GM18907 (cell line): ENCODE results near the gene DNAH8.

ENCODE experiments used
- ATAC-seq: cut with Tn5 transposase; IDR thresholded peaks from one replicate; pipeline ENCODE4 v1.9.1; 2021; ENCODE audit warnings: mild to moderate bottlenecking, moderate library complexity; ENCODE audit not compliant: unreplicated experiment

The DNAH8 gene, protein sequence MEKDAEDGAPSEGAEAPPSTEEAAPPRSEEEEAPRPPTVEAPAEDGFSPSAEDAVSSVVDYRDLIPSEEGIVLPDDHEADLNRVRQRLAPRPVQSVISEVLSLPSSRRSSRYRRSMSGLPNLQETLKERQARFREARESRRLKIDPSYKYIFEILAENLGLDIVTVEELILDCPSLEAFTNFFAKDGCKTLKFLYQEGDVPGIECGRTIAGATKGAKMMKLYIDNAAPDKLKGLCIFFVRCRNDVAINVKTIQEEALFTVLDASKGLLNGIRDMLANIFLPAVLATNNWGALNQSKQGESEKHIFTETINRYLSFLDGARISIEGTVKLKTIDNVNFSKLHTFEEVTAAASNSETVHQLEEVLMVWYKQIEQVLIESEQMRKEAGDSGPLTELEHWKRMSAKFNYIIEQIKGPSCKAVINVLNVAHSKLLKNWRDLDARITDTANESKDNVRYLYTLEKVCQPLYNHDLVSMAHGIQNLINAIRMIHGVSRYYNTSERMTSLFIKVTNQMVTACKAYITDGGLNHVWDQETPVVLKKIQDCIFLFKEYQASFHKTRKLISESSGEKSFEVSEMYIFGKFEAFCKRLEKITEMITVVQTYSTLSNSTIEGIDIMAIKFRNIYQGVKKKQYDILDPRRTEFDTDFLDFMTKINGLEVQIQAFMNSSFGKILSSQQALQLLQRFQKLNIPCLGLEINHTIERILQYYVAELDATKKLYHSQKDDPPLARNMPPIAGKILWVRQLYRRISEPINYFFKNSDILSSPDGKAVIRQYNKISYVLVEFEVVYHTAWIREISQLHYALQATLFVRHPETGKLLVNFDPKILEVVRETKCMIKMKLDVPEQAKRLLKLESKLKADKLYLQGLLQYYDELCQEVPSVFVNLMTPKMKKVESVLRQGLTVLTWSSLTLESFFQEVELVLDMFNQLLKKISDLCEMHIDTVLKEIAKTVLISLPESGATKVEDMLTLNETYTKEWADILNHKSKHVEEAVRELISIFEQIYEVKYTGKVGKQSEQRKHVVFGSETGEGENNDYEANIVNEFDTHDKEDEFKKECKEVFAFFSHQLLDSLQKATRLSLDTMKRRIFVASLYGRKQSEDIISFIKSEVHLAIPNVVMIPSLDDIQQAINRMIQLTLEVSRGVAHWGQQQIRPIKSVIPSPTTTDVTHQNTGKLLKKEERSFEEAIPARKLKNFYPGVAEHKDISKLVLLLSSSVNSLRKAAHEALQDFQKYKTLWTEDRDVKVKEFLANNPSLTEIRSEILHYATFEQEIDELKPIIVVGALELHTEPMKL (N-terminal part only)

DNA sequence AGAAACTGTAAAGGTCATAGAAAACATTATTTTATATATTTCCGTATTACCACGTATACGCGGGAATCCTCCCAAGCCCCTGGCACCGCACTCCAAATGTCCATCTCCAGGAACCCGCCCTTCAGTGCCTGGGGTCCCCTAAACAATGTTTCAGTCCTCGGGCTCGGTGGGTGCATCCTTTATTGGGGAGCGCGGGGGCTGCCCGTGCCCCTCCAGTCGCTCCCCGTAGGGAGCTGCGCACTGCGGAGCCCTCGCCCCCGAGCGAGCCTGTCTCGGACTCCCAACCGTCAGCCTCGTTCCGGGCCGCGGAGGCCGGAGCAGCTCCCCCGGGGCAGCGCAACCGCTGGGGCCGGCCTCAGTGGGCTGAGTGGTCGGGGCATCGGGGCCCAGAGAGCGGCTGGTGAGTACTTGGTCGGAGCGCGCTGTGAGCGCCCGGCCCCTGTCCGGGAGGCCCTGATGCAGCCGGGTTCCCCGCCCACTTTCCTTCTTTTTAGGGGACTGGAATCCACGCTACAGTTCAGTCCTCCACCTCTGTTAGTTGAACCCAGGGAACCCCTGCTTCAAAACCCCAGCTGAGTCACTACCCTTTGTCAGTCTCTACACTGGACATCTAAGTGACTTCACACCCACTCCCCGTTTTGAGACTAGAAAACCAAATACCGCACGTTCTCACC is at the start of gene DNAH8:
TSS of gene DNAH8 (plus strand) at position 296 of the 674 bp plus-strand sequence. CDS start 7,499 bp downstream, outside the sequence.
- ATAC-seq = no peak

DNA sequence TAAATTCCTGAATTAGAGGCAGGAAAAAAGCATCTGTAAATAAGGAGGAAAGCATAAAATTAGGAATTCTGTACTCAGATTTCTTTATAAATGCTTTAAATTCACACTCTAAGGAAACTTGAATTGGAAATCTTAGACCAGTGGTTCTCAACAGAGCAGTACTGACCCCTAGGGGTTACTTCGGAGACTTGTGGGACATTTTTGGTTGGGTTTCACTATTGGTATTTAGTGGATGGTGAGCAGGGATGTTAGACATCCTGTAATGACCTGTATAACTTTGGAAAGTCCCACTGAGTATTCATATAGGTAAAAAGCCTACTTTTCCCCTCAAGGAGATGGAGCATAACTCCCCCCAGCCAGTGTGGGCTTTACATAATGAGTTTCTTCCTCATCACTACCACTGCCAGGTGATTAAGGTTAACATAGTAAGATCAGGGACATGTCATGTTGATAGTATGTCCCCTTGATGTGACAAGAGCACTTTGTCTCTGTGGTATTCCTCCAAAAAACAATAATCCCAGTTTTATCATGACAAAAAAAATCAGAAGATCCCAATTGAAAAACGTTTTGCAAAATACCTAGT is 43.1 kb upstream of the DNAH8 start:
- peak; percentile 79 for ATAC-seq

- ATAC-seq = no peak
Observed at GRCh38 chr6:38673397-38674165, 41.5 kb upstream of the DNAH8 start.

GRCh38 chr6:38676236-38676973 is 38.7 kb upstream of the DNAH8 start:
- no peak for ATAC-seq

- no peak for ATAC-seq
Observed at GRCh38 chr6:38676974-38677544, 38.1 kb upstream of the DNAH8 start.

DNA sequence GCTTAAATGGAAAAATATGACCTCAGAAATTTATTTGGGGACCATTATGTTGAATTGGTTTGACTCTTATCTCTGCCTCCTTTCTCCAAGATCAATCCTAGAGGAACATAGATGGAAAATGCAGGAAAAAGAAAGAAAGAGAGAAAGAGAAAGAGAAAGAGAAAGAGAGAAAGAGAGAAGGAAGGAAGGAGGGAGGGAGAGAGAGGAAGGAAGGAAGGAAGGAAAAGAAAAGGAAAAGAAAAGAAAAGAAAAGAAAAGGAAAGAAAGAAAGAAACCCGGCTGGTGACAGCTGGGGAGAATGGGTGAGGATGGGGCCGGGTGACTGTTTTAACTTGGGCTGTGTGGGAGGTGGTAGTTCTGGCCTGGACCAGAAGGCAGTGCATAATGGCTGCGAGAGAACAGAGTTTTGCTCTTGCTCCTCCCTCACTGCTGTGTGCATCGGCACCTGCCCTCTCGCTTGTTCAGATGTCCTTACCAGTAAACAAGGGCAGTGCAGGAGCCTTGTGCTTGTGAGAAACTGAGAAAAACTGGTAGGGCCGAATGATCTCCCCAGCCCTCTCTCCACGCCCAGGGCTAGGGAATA is 36.8 kb upstream of the DNAH8 start:
- no peak for ATAC-seq

DNA sequence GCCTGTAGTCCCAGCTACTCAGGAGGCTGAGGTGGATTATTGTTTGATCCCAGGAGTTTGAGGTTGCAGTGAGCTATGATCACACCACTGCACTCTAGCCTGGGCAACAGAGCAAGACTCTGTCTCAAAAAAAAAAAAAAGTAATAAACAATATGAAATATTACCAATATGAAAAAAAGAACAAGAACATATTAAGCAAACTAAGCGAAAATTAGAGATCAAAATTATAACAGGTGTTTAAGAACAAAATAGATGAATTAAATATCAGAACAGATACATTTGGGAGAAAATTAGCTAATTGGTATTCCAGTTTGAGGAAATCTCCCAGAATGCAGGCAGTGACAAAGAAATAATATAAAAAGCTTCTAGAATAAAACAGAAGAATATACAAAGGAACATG is 35.4 kb upstream of the DNAH8 start:
- no peak for ATAC-seq

DNA sequence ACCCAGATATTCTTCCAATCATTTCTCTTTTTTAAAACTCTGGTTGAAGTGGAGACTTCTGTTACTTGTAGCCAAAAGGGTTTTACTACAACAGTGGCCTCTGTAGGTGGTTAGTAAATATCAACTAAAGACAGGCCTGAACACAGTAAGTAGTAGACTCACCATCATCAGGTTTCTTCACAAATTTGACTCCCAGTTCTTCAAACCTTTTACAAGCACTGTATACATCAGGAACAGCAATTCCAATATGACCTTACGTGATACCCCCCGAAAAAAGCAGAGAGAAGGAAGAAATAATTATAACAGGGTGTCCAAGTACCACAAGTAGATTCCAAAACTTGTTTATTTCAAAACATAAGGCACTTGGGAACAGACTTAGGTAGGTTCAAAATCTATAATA is 33.3 kb upstream of the DNAH8 start:
- no peak for ATAC-seq

DNA sequence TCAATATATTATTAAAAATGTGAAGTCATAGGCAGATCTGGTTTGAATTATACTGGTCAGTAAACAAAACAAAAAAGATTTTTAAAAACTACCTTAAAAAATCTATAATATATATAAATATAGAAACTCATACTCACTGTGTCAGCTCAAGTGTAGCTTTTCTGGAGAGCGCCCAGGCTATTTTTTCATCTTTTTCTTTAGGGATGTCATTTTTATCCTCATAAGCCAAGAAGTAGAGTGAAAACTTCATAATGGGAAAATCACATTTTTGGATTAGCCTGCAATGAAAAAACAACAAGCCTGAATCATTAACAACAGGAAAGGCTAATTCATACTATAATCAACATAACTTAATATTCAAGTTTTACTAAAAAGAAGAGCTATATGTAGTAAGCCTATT is 30.9 kb upstream of the DNAH8 start:
- ATAC-seq = no peak

GRCh38 chr6:38684904-38685303 is 30.2 kb upstream of the DNAH8 start:
- ATAC-seq = no peak

- no peak for ATAC-seq
Observed at GRCh38 chr6:38686270-38687042, 28.7 kb upstream of the DNAH8 start.

GRCh38 chr6:38687043-38687353 is 28.1 kb upstream of the DNAH8 start:
- ATAC-seq = no peak

- ATAC-seq = no peak
Observed at GRCh38 chr6:38687549-38687948, 27.6 kb upstream of the DNAH8 start.

DNA sequence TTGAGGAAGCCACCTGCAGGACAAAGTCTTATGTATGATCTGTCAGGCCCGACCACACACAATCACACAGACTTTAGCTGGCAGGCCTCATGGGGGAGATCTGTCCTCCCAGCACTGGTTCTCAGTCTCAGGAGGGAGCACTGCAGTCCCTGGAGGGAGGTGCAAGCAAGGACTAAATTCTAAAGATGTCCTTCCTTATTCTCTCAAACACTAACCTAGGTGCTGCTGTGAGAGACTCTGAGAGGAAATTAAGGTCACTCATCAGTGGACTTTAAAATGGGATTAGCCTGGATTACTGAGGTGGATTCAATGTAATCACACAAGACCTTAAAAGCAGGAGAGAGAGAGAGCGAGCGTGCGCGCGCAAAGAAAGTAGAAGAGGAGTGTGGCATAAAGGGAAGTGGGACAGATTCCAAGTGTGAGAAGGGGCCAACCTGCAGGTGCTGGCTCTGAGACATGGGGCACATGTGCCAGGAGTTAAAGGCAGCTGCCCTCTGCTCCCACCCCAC is 26.5 kb upstream of the DNAH8 start:
- peak; percentile 78 for ATAC-seq

DNA sequence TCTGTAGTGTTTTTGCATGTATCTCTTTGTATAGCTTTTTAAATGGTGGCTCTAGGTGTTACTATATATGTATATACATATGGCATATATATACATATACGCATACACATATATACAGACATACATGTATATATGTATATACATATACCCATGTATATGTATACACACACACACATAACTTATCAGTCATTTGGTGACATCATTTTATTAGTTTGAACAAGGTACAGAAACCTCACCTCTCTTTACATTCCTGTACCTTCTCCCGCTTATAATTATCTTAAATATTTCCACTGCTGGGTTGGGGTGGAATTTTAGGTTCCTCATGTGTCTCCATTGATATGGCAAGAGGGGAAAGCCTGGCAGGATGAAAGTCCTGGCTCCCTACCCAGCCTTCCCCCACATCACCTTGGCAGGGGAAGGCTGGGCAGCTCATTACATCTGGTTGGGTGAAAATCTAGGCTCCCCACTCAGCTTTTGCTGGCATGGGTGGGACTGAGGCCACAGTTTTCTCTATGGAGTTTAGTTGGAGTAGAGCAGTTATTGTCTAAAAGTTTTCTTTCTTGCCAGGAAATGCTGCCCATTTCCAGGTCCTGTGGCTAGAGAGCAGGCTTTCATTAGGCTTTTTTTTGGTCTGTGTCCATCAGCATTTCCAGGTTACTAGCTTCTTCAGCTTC is 19.7 kb upstream of the DNAH8 start:
- ATAC-seq = no peak

GRCh38 chr6:38695933-38696332 is 19.2 kb upstream of the DNAH8 start:
- no peak for ATAC-seq

DNA sequence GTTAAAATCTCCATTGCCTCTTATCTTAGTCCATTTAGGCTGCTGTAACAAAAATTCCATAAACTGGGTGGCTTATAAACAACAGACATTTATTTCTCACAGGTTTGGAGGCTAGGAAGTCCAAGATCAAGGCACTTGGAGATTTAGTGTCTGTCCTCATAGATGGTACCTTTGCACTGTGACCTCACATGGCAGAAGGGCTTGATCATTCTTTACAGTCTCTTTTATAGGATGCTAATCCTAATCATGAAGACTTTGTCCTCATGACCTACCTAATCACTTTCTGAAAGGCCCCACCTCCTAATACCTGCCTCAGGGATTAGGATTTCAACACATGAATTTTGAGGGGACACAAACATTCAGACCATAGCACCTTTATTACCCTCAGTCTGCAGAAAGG is 18.8 kb upstream of the DNAH8 start:
- no peak for ATAC-seq
